Measurements from ENCODE around the gene PDZD2. TPM values are rescaled to one million over a fixed set of nuclear protein-coding genes. Genes with fewer than 3 reads are reported as not detected.

PDZD2 gene
- total RNA-seq, 1 donor from 2014 or later, result 58.5 TPM

DNA sequence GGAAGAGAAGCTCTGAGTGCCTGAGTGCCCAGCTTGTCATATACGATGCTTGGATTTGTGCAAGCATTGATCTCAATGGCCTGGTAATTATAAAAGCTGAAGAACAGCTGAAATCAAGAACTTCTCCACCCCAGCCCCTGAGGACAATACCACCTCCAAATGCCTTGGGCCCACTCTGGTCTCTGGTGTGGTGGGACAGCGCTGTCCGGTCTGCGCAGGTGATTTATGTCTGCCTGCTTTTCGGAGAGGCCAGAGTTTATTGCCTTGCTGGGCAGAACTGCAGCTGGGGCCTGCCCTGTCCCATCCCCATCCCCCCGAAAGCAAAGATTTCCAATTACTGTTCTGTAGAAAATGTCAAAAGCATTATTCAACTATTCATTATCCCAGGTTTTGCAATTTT is 1.1 kb upstream of the PDZD2 start:
- DNase-seq (ENCODE audit: low spot score), result no peak

DNA sequence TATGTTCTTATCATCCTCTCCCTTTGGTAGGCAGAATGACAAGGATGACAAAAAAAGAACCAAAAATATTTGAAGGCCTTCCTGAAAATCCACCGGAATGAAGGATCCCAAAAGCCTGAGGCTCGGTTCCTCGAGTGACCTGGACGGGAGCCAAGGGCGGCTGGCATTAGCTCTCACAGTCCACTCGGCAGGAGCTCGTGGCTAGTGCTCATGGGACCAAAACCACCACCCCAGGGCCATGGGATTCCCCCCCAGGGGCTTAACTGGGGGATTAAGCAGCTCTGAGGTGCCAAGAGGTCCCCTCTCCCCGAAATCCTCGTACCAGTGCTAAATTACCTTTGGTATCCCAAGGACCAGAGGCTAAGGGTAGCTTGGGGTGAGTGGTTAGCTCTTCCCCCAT is 586 bp upstream of the PDZD2 start:
- DNase-seq (ENCODE audit: low spot score), result no peak

DNA sequence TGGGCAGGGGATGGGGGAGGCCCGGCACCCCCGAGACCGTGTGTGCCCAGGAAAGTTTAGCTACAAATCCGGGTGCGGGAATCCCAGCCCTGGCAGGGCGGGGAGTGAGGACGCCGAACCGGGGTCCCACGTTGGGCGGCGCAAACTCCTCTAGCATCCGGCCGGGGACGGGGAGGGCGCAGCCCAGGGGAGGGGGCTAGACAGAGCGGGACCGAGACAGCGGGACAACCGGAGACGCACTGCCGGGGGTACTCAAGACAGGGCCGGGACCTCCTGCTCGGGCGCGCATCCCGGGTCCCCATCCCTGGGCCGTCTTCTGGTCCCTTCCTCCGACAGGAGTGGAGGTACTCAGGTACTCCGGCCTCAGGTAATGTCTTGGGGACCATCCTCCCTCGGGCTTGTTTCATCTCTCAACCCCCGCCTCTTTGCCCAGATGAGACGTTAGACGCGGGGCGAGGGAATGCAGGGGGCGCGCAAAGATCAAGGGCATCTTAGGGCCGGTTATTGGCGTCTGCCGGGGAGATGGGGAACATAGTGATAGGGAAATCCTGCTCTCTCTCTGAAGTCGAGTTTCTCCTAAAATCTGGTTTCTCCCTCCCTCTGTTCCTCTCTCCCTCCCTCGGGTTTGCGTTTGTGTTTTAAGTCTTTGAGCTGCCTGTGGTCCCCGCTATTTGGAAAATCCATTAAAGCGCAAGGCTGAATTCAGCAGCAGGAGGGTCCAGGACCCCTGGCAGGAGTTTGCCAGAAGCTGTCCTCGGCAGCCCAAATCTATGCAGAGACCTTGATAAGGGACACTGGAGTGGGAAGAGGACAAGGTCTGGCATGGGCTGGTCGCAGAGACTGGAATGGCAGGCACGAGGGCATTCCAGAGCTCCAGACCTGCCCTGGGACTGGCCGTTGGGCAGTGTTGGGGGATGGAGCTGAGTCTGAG is 815 bp downstream of the PDZD2 start:
- no peak for DNase-seq (ENCODE audit: low spot score)

DNA sequence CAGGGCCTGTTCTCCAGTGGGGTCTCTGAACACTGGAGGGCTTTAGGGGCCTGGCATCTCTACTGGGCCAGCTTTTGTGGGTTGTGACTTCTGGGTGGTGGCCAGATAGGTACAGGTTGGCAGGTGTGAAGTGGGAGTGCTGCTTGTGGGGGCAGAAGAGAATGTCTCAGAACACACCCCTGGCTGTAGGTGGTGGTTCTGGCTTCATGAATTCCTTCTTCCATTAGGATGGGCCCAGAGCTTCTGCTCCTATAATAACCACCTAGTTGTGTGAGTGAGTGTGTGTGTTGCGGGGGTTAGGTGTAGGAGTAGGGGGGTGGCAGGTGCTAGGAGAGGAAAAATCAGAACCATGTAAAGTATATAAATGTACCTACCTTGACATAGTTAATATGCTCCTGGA is 1.6 kb downstream of the PDZD2 start:
- DNase-seq (ENCODE audit: low spot score), result no peak

DNA sequence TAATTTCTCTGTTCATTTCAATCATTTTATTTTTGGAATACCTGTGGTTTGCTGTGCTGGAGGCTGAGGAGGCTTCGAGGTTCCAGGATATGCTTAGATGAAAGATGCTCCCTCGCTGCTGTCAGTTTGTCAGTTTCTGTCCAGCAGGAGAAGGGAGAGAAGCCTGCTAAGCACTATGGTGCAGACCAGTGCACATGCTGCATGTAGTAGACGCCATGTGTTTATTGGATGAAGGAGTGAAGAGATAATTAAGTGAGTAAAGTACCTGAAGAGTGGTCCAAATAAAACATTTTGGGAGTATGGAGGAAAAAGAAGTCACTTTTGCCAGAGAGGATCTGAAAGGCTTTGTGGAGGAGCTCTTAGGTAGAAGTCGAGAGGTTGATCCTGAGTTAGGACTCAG is 2.1 kb downstream of the PDZD2 start:
- no peak for DNase-seq (ENCODE audit: low spot score)

DNA sequence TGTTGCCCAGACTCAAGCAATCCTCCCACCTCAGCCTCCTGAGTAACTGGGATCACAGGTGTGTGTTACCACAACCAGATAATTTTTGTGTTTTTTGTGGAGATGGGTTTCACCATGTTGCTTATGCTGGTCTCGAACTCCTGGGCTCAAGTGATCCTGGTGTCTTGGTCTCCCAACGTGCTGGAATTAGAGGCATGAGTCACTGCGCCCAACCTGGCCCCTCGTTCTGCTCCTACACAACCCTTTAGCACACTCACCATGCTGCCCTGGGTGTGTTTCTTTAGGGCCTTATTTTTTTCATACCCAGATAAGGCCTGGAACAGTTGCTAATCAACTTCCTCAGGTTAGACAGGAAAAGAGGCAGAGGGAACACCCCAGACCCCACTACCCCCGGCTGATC is 2.6 kb downstream of the PDZD2 start:
- no peak for DNase-seq (ENCODE audit: low spot score)

DNA sequence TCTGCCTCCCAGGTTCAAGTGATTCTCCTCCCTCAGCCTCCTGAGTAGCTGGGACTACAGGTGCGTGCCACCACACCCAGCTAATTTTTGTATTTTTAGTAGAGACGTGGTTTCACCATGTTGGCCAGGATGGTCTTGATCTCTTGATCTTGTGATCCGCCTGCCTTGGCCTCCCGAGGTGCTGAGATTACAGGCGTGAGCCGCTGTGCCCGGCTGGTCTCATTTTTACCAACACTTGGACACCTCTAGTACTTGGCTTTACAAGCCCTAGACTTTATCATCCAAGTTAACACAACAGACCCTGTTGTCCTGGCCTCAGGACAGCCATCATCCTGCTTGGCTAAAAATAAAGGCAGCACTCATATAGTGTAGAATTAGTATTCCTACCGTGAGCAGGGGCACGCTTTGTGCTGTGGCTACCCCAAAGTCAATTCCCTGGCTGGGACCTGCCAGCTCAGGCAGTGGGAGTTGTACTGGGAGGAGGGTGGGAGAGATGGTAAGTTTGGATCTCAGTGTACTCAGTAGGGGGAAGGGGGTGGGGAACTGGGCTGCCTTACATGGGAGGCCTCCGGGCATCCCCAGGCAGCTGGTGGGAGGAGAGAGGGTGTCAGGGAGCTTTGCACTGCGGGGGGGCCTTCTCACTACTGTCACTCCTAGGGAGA is 6.6 kb downstream of the PDZD2 start:
- DNase-seq (ENCODE audit: low spot score), result no peak

DNA sequence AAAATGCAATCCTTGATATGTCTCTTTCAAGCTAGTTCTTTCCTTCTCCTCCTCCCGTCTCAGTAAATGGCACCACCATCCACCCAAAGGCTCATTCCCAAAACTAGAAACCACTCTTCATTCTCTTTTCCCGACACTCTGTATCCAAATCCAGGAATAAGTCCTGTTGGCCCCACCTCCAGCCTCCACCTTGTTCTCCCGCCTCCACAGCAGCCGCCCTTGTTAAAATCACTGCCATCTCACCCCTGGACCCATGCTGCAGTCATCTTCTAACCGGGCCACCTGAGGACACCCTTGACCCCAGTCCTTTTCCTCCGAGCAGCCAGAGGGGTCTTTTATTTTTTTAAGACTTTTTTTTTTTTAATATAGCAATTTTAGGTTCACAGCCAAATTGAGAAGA is 9.4 kb downstream of the PDZD2 start:
- no peak for DNase-seq (ENCODE audit: low spot score)

DNA sequence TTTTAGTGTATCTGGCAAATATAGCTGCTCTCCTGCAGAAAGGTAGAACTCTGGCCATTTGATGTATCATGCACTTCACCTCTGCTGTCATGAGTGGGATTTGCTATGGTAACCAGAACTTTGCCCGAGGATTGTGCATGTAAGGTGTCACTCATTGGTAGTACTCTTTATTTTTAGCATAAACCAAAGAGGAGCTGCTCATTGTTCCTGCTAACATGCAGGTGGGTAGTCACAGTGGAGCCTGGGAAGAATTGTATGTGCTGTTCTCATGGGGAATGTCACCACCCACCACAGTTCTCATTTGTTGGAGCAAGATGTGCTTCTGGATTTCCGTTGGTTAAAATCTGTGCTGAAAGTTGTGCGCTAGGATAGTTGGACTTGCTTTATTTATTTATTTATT is 12.3 kb downstream of the PDZD2 start:
- DNase-seq (ENCODE audit: low spot score), result no peak

DNA sequence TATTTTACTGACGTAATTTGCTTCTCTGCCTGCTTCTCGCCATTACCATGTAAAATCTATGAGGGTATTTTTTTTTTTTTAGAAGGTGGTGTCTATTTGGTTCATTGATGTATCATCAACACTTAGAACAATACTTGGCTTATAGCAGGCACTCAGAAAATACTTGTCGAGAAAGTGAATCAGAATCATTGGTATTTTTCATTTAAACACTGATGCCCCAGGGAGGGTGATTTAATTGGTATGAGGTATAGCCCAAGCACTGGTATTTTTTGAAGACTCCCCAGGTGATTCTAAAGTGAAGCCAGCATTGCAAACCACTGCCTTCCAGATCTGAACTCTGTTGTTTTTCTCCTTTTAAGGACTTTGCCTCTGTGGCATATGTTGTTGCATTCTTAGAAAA is 16.6 kb downstream of the PDZD2 start:
- no peak for DNase-seq (ENCODE audit: low spot score)

DNA sequence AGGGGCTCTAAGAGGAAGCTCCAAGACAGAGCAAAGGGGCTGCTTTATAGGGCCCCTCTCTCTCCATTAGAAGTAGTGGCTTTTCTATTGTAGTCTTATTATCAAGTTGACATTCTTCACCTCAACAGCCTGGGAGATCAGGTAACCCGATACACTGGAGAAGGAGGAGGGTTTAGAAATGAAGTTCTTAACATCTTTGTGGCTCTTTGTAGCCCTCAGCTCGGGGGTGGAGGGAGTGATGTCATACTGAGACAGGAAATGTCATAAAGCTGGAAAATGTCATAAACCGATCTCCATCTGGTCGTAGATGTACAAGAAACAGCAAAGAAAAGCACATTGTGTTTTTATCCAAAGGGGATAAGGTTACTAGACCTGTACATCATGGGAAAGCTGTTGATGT is 17.9 kb downstream of the PDZD2 start:
- no peak for DNase-seq (ENCODE audit: low spot score)

DNA sequence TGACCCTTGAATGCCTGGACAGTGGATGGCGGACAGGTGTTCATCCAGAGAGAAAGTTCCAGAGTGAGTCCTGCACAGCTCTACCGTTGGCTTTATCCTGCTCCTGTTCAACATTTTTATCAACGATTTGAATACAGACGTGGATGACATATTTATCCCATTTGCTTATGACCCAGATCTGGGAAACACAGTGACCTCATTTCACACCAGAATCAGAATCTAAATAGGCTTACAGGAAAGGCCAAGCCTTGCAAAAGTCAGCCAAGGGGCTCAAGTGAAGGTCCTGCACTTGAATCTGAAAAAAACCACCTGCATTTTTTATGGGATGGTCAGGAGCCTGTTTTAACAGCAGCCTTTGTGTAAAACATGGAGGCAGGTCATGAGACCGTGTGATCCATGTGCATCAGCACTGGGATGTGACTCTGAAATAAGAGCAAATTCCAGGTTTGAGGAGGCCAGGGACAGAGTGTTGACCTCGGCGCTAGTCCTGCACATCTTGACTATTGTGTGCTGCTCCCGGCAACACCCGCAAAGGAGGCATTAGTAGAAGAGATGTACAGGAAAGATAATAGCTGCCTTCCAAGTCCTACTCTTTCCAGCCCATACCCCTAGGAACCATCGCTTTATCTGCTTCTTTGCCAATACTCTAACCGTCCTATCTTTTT is 18.5 kb downstream of the PDZD2 start:
- DNase-seq (ENCODE audit: low spot score), result no peak

DNA sequence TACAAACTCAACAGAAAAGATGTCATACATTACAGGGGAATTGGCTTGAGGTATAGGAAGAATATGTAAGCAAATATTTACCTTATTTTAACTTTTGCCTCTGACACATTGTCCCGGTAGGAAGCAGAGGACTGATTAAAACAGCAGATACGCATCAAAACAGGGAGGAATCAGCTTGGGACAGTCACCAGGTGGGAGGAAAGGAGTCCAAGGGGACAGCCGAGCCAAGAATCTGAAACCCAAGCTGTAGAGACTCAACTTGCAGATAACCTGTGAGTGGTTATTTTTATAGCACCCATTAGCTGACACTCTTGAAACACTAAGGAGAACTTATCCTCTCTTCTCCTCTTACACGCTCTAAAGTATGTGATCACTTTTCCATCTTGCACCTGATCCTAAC is 22.3 kb downstream of the PDZD2 start:
- no peak for DNase-seq (ENCODE audit: low spot score)

DNA sequence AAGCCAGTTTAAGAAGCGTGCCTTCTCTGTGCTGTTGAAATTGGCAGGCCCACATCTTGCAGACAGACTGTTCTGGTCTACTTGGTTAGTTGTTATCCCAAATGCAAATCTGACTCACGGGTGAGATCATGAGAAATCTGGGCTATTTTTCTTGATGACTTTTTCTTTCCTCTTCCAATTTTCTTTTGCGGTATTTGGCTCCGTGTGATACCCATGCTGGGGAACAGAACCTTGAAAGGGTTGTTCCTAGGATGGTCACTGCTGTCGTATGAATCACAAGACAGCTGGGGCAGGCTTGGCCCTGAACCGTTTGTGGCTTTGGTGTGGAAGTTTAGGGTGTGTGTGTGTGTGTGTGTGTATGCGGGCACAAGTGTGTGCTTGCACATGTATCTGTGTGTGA is 24.6 kb downstream of the PDZD2 start:
- DNase-seq (ENCODE audit: low spot score), result no peak

DNA sequence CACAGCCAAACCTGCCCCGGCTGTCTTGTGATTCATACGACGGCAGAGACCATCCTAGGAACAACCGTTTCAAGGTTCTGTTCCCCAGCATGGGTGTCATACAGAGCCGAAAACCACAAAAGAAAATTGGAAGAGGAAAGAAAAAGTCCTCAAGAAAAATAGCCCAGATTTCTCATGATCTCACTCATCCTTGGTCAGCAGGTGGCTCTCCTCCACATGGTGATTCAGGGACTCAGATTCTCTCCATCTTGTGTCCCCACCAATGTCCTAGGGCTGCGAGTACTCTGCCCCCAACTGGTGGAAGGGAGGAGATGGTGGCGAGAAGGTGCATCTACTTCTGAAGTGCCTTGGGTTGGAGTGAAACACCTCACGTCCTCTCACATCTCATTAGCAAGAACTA is 25.6 kb downstream of the PDZD2 start:
- DNase-seq (ENCODE audit: low spot score), result no peak

DNA sequence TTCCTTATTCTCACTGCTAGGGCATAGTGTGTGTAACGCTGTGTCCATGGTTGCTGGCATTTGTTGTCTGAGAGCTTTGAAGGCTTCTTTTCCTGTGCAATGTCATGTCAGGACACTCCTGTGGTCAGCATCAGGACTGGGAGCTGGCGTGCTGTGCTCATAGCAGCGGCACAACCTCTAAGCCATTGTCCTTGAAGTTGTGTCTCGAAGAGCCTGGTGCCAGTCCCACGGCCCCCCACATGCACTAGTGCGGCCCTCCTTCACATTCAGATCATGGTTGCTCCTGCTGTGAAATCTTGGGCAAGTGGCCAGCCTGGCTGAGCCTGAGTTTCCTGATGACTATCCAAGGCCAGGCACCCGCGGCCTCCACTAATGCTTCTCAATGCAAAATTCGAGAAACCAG is 32.4 kb downstream of the PDZD2 start:
- no peak for DNase-seq (ENCODE audit: low spot score)

DNA sequence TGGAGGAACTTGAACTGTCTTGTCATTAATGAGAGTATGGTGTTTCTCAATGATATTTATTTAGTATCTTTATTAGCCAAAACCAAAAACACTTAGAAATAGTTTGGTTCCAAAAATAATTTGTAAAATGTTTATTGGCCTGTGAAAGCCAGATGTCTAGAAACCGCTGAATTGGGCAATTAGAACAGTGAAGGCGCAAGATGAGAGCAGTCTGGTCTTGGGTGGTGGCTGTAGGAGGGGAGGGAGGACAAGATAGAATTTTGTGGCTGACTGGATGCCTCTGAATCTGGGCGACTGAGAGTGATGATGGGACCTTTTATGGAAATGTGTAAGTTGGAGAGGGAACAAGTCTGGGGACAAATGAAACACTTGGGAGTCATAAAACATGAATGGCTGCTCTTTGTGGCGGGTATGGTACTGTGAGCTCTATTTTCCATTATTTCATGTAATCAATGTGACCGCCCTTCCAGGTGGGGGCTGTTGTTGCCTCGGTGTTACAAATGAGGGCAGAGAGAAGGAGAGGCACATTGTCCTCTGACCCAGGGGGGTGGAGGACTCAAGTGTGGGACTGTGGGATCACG is 35.5 kb downstream of the PDZD2 start:
- DNase-seq (ENCODE audit: low spot score), result no peak

DNA sequence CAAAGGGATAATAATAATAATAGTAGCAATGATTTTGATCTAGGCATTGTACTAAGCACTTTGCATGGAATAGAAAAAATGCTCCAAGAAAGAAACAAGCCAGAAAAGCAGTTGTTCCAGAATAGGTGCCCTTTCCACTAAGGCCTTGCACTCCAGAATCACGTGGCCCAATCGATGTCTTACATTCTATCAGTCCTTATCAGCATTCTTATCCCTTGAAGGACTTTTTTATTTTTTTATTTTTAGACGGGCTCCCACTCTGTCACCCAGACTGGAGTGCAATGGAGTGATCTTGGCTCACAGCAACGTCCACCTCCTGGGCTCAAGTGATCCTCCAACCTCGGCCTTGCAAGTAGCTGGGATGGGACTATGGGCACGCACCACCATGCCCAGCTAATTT is 36.5 kb downstream of the PDZD2 start:
- DNase-seq (ENCODE audit: low spot score), result no peak

DNA sequence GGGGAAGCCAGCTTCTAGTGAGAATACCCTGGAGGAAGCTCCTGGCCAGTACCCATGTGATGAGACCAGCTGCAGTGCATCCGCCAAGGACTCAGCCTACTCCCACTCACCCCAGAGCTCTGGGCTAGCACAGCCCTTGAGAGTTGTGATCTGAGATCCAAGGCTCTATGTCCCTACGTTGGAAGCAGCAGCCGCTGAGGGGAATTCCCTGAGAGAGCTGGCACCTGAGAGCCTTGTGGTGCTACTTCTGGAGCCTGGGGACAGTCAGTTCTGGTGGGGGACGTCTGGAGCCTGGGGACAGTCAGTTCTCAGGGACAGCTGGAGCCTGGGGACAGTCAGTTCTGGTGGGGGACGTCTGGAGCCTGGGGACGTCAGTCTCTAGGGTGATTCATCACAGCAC is 39.2 kb downstream of the PDZD2 start:
- no peak for DNase-seq (ENCODE audit: low spot score)

DNA sequence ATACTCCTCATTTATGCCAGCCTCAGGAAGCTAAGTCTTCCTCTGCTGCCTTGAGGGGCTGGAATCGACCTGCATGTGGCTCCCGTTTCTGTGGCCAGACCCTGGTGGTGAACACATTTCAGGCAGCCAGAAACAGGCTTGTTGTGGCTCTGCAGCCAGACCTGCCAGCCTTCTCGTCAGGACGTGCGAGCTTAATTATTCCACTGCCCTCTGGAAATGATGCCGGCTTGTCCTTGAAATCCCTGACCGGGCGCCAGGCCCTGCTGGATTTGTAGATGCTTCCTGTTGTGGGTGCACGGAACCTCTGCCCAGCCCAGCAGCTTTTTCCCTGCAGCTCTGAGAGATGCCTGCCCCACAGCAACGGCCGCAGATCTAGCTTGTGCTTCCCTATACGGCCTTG is 41.6 kb downstream of the PDZD2 start:
- DNase-seq (ENCODE audit: low spot score), result no peak

DNA sequence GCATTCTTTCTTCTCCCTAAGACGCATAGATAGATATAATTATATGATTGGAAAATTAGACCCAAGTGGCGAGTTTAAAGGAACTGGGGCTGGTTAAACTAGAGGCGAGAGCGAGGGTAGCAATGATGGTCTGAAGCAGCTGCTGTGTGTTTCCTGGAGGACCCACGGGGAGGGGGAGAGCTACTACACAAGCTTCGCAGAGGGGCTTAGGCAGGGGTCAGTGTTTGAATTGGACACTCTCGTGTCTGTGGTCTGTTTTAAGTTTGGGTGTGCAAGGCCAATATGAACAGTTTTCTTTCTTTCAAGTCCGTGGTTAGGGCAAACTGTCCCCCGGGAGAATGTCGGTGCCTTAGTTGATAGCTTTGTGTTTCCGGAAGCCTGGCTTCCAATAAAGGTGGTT is 43.1 kb downstream of the PDZD2 start:
- no peak for DNase-seq (ENCODE audit: low spot score)

DNA sequence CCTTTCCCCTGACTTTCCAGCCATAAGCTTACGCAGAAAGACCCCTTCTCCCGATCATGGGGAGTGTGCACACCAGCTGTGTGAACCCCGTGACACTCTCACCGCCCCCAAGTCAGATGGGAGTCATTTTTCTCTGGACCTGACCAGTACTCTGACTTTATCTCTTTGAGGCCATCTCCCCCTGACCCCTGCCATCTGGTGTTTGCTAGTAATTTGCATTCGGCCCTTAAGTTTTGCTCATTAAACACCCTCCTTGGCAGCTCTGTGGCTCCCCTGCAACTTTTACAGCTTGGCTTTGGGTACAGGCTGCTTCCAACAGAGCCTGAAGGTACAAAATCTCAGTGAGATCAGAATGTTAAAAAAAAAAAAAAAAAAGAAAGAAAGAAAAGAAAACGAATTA is 43.9 kb downstream of the PDZD2 start:
- DNase-seq (ENCODE audit: low spot score), result no peak
